HepG2 (cell line): ENCODE measurements around the gene LZTR1. TPM values are rescaled to one million over a fixed set of nuclear protein-coding genes. Genes with fewer than 3 reads are reported as not detected.

Experiments
- GABPA ChIP-seq, 2 experiments: IDR thresholded peaks; 2 replicates each; pipeline ENCODE4 v1.6.1; 2011 to 2016; ENCODE audit warnings: low read depth in 2 of 2, low read length in 1 of 2, missing biosample characterization in 1 of 2, missing genetic modification characterization in 1 of 2
- HDAC2 ChIP-seq: sonication (generic); formaldehyde crosslinking; IDR thresholded peaks from 2 replicates; pipeline ENCODE4 v1.4.0; 2020; ENCODE audit warnings: missing genetic modification reagents
- HDAC6 ChIP-seq: fragments of 200-600 bp; sonication (generic); IDR thresholded peaks from 2 replicates; pipeline ENCODE4 v1.7.0; 2017; ENCODE audit warnings: mild to moderate bottlenecking, antibody characterized with exemption, low read length, low read depth
- HNF4A ChIP-seq: sonication (generic); formaldehyde crosslinking; IDR thresholded peaks from 2 replicates; pipeline ENCODE4 v1.4.0; 2020; ENCODE audit warnings: missing genetic modification reagents
- HOXA3 ChIP-seq: sonication (generic); formaldehyde crosslinking; IDR thresholded peaks from 2 replicates; pipeline ENCODE4 v1.5.0; 2020; ENCODE audit warnings: missing genetic modification reagents
- ISX ChIP-seq: sonication (generic); formaldehyde crosslinking; conservative IDR thresholded peaks from 2 replicates; pipeline ENCODE4 v1.5.0; 2020; ENCODE audit warnings: missing genetic modification reagents
- KDM5B ChIP-seq: sonication (generic); formaldehyde crosslinking; IDR thresholded peaks from 2 replicates; pipeline ENCODE4 v1.4.0; 2020; ENCODE audit warnings: missing genetic modification reagents, mild to moderate bottlenecking, borderline replicate concordance
- LCORL ChIP-seq, 2 experiments: fragments of 450-650 bp in 1 of 2; sonication (generic) in 1 of 2; formaldehyde crosslinking in 1 of 2; IDR thresholded peaks; 2 replicates each; pipeline versions ENCODE4 v1.5.0 to v1.6.1; 2017 to 2020; ENCODE audit warnings: antibody characterized with exemption in 1 of 2, missing genetic modification reagents in 1 of 2
- MXD1 ChIP-seq: sonication (generic); formaldehyde crosslinking; IDR thresholded peaks from 2 replicates; pipeline ENCODE4 v1.4.0; 2020; ENCODE audit warnings: mild to moderate bottlenecking, missing genetic modification reagents
- NCOA2 ChIP-seq: sonication (generic); formaldehyde crosslinking; IDR thresholded peaks from 2 replicates; pipeline ENCODE4 v1.8.0; 2022; ENCODE audit warnings: inconsistent platforms
- POLR2AphosphoS5 ChIP-seq: IDR thresholded peaks from 2 replicates; pipeline ENCODE4 v1.6.1; 2012; ENCODE audit warnings: low read depth, low read length
- RFX5 ChIP-seq: IDR thresholded peaks from 2 replicates; pipeline ENCODE4 v1.6.1; 2011; ENCODE audit warnings: low read depth, low read length, improper control_type of control experiment
- TFE3 ChIP-seq: IDR thresholded peaks from 2 replicates; pipeline ENCODE4 v1.6.1; 2016
- ZBTB10 ChIP-seq: sonication (generic); formaldehyde crosslinking; IDR thresholded peaks from 2 replicates; pipeline ENCODE4 v1.4.0; 2020; ENCODE audit warnings: missing genetic modification reagents, borderline replicate concordance
- ZBTB20 ChIP-seq: sonication (generic); formaldehyde crosslinking; IDR thresholded peaks from 2 replicates; pipeline ENCODE4 v1.8.1; 2023; ENCODE audit warnings: missing genetic modification reagents, low read depth, mild to moderate bottlenecking, borderline replicate concordance
- ZBTB26 ChIP-seq: IDR thresholded peaks from 2 replicates; pipeline ENCODE4 v1.6.1; 2016; ENCODE audit warnings: missing compliant biosample characterization, missing genetic modification reagents, borderline replicate concordance
- ZKSCAN1 ChIP-seq: fragments of 150-350 bp; IDR thresholded peaks from 2 replicates; pipeline ENCODE4 v1.6.1; 2014; ENCODE audit warnings: low read length
- ZNF136 ChIP-seq: sonication (generic); formaldehyde crosslinking; IDR thresholded peaks from 2 replicates; pipeline ENCODE4 v1.8.1; 2022; ENCODE audit warnings: low read depth, mild to moderate bottlenecking, moderate library complexity, missing genetic modification reagents
- ZNF333 ChIP-seq: sonication (generic); formaldehyde crosslinking; IDR thresholded peaks from 2 replicates; pipeline ENCODE4 v1.4.0; 2020; ENCODE audit warnings: mild to moderate bottlenecking, missing genetic modification reagents, borderline replicate concordance
- ZNF513 ChIP-seq: sonication (generic); formaldehyde crosslinking; conservative IDR thresholded peaks from 2 replicates; pipeline ENCODE4 v1.5.0; 2020; ENCODE audit warnings: missing genetic modification reagents
- ZNF629 ChIP-seq: sonication (generic); formaldehyde crosslinking; conservative IDR thresholded peaks from 2 replicates; pipeline ENCODE4 v1.5.0; 2020; ENCODE audit warnings: missing genetic modification reagents
- polyA plus RNA-seq, 8 experiments: library from polyadenylated mRNA; depleted of rRNA in 3 of 8; stranded (reverse) in 7 of 8; unstranded in 1 of 8; fragments of >200 nt; fragmentation: Illumina TruSeq in 4 of 8; extraction: Trizol in 4 of 8; gene quantifications; 2 replicates each; pipeline versions ENCODE4 v1.2.1 to v1.2.3, GENCODE V29; 2011 to 2016; ENCODE audit warnings: low read depth in 4 of 8, missing spikeins in 1 of 8, mixed read lengths in 1 of 8; ENCODE audit not compliant: insufficient read depth in 1 of 8
- total RNA-seq, 5 experiments: library from RNA; depleted of rRNA; stranded (reverse); fragments of >200 nt; fragmentation: Illumina TruSeq; extraction: Trizol; gene quantifications; 2 replicates each; pipeline ENCODE4 v1.2.3, GENCODE V29; 2016; ENCODE audit warnings: low read depth in 1 of 5

The LZTR1 gene
- total and polyA plus RNA-seq, 2 of the 13 experiments (the other 11 are each of a cell fraction or from before 2014, with no cell fraction given), result 21.8 to 22.4 TPM

GRCh38 chr22:21001601-21002325, 19.7 kb downstream of the LZTR1 start, which contains the start of gene THAP7 (continued):
- TF ChIP-seq HDAC2 (CRISPR knock-in tag) (peak; percentile 79), ZNF136 (peak; percentile 13; the same call in 1 of the 2 replicates), ZNF629 (CRISPR knock-in tag) (no peak), HNF4A (CRISPR knock-in tag) (no peak; the same call in 1 of the 2 replicates), TFE3 (CRISPR knock-in tag) (peak; percentile 34), NCOA2 (CRISPR knock-in tag) (peak; percentile 21; the same call in 1 of the 2 replicates), LCORL (IDR thresholded peaks at IDR 0.05) (no peak), LCORL (CRISPR knock-in tag; IDR thresholded peaks at IDR 0.05) (peak; percentile 44; the same call in 1 of the 2 replicates), ZKSCAN1 (no peak), ZBTB26 (CRISPR knock-in tag) (peak; percentile 41; the same call in 1 of the 2 replicates), RFX5 (0 out of 2 replicates have a peak, but pooled peaks have one; percentile 3), POLR2AphosphoS5 (peak; percentile 81), ZBTB20 (CRISPR knock-in tag) (peak; percentile 21; the same call in 1 of the 2 replicates), KDM5B (CRISPR knock-in tag) (peak; percentile 95), ISX (CRISPR knock-in tag) (0 out of 2 replicates have a peak, but pooled peaks have one; percentile 37), HDAC6 (no peak), ZBTB10 (CRISPR knock-in tag) (peak; percentile 64; the same call in 1 of the 2 replicates), ZNF513 (no peak), ZNF333 (peak; percentile 96), GABPA (IDR thresholded peaks at IDR 0.05; ENCODE audit: low read depth, low read length) (peak; percentile 69), GABPA (CRISPR knock-in tag; IDR thresholded peaks at IDR 0.05; ENCODE audit: low read depth) (peak; percentile 92), MXD1 (CRISPR knock-in tag) (peak; percentile 84), HOXA3 (CRISPR knock-in tag) (peak; percentile 82)
- TF ChIP-seq, all 625 proteins: peak for 323
